K562 (cell line): ENCODE results near the gene ATP6V0A1. TPM values are rescaled to one million over a fixed set of nuclear protein-coding genes. Genes with fewer than 3 reads are reported as not detected.

ENCODE experiments used
- BRF1 ChIP-seq: IDR thresholded peaks from 3 replicates; pipeline ENCODE4 v1.6.1; 2011; ENCODE audit warnings: borderline replicate concordance, mild to moderate bottlenecking; ENCODE audit not compliant: insufficient read length; ENCODE audit errors: extremely low read depth
- C11orf30 ChIP-seq: fragments of 450-650 bp; IDR thresholded peaks from 2 replicates; pipeline ENCODE4 v1.6.1; 2016; ENCODE audit warnings: low read depth, mild to moderate bottlenecking
- CREB1 ChIP-seq, 2 experiments: sonication (generic) in 1 of 2; formaldehyde crosslinking in 1 of 2; IDR thresholded peaks; 2 replicates each; pipeline versions ENCODE4 v1.6.1 to v1.8.0; 2012 to 2022; ENCODE audit warnings: inconsistent platforms in 1 of 2, mild to moderate bottlenecking in 1 of 2, missing genetic modification reagents in 1 of 2, moderate library complexity in 1 of 2
- CXXC5 ChIP-seq: fragments of 250-450 bp; sonication (Bioruptor Pico); IDR thresholded peaks from 2 replicates; pipeline ENCODE4 v1.8.0; 2022; ENCODE audit warnings: inconsistent platforms, mild to moderate bottlenecking, moderate library complexity
- FOXA1 ChIP-seq: fragments of 450-650 bp; IDR thresholded peaks from 2 replicates; pipeline ENCODE4 v1.6.1; 2016; ENCODE audit warnings: mild to moderate bottlenecking, borderline replicate concordance
- HDAC1 ChIP-seq, 2 experiments: fragments of 450-650 bp; IDR thresholded peaks; 2 replicates each; pipeline ENCODE4 v1.6.1; 2016 to 2017; ENCODE audit warnings: inconsistent platforms in 1 of 2, mild to moderate bottlenecking in 1 of 2, moderate library complexity in 1 of 2
- HIVEP1 ChIP-seq: fragments of 250-450 bp; sonication (Bioruptor Pico); IDR thresholded peaks from 2 replicates; pipeline ENCODE4 v1.4.0; 2020; ENCODE audit warnings: mild to moderate bottlenecking
- MCM2 ChIP-seq: fragments of 450-650 bp; IDR thresholded peaks from 2 replicates; pipeline ENCODE4 v1.6.1; 2017; ENCODE audit warnings: low read depth, mild to moderate bottlenecking
- MEIS2 ChIP-seq: fragments of 450-650 bp; IDR thresholded peaks from 2 replicates; pipeline ENCODE4 v1.6.1; 2014; ENCODE audit warnings: mild to moderate bottlenecking; ENCODE audit not compliant: partially characterized antibody
- NFRKB ChIP-seq: fragments of 450-650 bp; IDR thresholded peaks from 2 replicates; pipeline ENCODE4 v1.6.1; 2016; ENCODE audit warnings: low read depth
- RUNX1 ChIP-seq: sonication (generic); IDR thresholded peaks from 2 replicates; pipeline ENCODE4 v1.6.1; 2016; ENCODE audit warnings: antibody characterized with exemption, low read depth
- SMARCA5 ChIP-seq: fragments of 450-650 bp; IDR thresholded peaks from 2 replicates; pipeline ENCODE4 v1.6.1; 2016
- TCF3 ChIP-seq: sonication (generic); formaldehyde crosslinking; IDR thresholded peaks from 2 replicates; pipeline ENCODE4 v1.4.0; 2020; ENCODE audit warnings: mild to moderate bottlenecking, missing genetic modification reagents
- YBX1 ChIP-seq: fragments of 450-650 bp; IDR thresholded peaks from 2 replicates; pipeline ENCODE4 v1.7.1; 2016; ENCODE audit warnings: mild to moderate bottlenecking
- ZNF217 ChIP-seq: sonication (generic); formaldehyde crosslinking; IDR thresholded peaks from 2 replicates; pipeline ENCODE4 v1.8.0; 2022; ENCODE audit warnings: mild to moderate bottlenecking, missing genetic modification reagents
- ZNF445 ChIP-seq: fragments of 250-450 bp; sonication (Bioruptor Pico); IDR thresholded peaks from 2 replicates; pipeline ENCODE4 v1.4.0; 2020; ENCODE audit warnings: low read depth, mild to moderate bottlenecking, moderate library complexity
- ZNF707 ChIP-seq: fragments of 250-450 bp; sonication (Bioruptor Pico); conservative IDR thresholded peaks from 2 replicates; pipeline ENCODE4 v1.8.0; 2022; ENCODE audit warnings: inconsistent platforms, mild to moderate bottlenecking, moderate library complexity
- ZNF778 ChIP-seq: fragments of 450-650 bp; formaldehyde crosslinking; IDR thresholded peaks from 2 replicates; pipeline ENCODE4 v1.4.0; 2020; ENCODE audit warnings: mild to moderate bottlenecking, moderate library complexity
- polyA plus RNA-seq, 8 experiments: library from polyadenylated mRNA; depleted of rRNA in 4 of 8; stranded (reverse) in 5 of 8; unstranded in 3 of 8; fragments of >200 nt; fragmentation: Nextera tagmentation in 2 of 8; fragmentation: Illumina TruSeq in 1 of 8; extraction: Ambion mirVana in 2 of 8; extraction: Trizol in 1 of 8; gene quantifications; 2 replicates each; pipeline versions ENCODE4 v1.2.1 to v1.2.3, GENCODE V29; 2011 to 2014; ENCODE audit warnings: inconsistent platforms in 1 of 8, missing spikeins in 1 of 8
- total RNA-seq, 7 experiments: library from RNA; depleted of rRNA in 6 of 7; stranded (reverse); fragments of >200 nt in 6 of 7; fragmentation: Illumina TruSeq in 2 of 7; extraction: Trizol in 2 of 7; gene quantifications; 2 replicates each; pipeline versions ENCODE4 v1.2.1 to v1.2.3, GENCODE V29; 2011 to 2021; ENCODE audit warnings: low replicate concordance in 1 of 7
- TF ChIP-seq, protein P1 (sequence below): fragments of 250-450 bp; sonication (Bioruptor Pico); IDR thresholded peaks from 2 replicates; pipeline ENCODE4 v1.4.0; 2020
- TF ChIP-seq, protein P2 (sequence below), 2 experiments: fragments of 450-650 bp; IDR thresholded peaks; 2 replicates each; pipeline ENCODE4 v1.6.1; 2016
- TF ChIP-seq, protein P3 (sequence below): fragments of 250-450 bp; sonication (Bioruptor Pico); IDR thresholded peaks from 2 replicates; pipeline ENCODE4 v1.8.0; 2022; ENCODE audit warnings: moderate library complexity, mild to moderate bottlenecking, inconsistent platforms
- TF ChIP-seq, protein P4 (sequence below): sonication (generic); IDR thresholded peaks from 2 replicates; pipeline ENCODE4 v1.6.1; 2016
- TF ChIP-seq, protein P5 (sequence below): fragments of 250-450 bp; sonication (Bioruptor Pico); IDR thresholded peaks from 2 replicates; pipeline ENCODE4 v1.5.0; 2022; ENCODE audit warnings: mild to moderate bottlenecking

The ATP6V0A1 gene
- total and polyA plus RNA-seq, 9 of the 15 experiments (the other 6 are each of a cell fraction or from before 2014, with no cell fraction given) = 11.8 to 158 (median 75.5) TPM

DNA sequence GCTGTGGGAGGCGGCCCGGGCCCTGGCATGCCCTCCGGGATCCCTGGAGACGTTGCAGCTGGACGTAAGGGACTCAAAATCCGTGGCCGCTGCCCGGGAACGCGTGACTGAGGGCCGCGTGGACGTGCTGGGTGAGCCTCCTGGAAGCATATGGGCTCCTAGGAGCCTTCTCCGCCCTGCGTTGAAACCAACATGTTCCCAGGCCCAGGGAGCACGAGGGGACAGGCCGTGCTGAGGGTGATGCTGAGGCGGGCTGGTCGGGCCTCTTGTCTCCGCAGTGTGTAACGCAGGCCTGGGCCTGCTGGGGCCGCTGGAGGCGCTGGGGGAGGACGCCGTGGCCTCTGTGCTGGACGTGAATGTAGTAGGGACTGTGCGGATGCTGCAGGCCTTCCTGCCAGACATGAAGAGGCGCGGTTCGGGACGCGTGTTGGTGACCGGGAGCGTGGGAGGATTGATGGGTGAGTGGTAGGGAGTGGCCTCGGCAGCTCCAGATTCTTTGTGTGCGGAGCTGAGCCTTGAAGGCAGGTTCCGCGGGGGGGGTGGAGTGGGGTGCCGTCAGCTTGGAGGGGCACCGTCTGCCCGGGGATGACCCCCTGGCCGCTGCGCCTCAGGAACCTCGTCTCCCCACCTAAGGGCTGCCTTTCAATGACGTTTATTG lies 94.6 kb downstream of the ATP6V0A1 start (continued):
- TF ChIP-seq NFRKB (no peak), ZNF778 (CRISPR knock-in tag) (no peak), HIVEP1 (CRISPR knock-in tag) (no peak), HDAC1 (IDR thresholded peaks at IDR 0.05) (peak in 1 of 2 experiments; percentile 89; a peak in 2 of 4 replicates), CXXC5 (peak; percentile 77), ZNF217 (CRISPR knock-in tag) (no peak), FOXA1 (no peak), YBX1 (no peak), MCM2 (no peak), RUNX1 (no peak), ZNF445 (no peak), TCF3 (CRISPR knock-in tag) (no peak), MEIS2 (peak; percentile 78), BRF1 (no peak), C11orf30 (no peak), CREB1 (IDR thresholded peaks at IDR 0.05) (peak; percentile 68), CREB1 (CRISPR knock-in tag; IDR thresholded peaks at IDR 0.05) (peak; percentile 67; the same call in 1 of the 2 replicates), SMARCA5 (no peak), ZNF707 (CRISPR knock-in tag) (no peak)
- TF ChIP-seq, protein P1, sequence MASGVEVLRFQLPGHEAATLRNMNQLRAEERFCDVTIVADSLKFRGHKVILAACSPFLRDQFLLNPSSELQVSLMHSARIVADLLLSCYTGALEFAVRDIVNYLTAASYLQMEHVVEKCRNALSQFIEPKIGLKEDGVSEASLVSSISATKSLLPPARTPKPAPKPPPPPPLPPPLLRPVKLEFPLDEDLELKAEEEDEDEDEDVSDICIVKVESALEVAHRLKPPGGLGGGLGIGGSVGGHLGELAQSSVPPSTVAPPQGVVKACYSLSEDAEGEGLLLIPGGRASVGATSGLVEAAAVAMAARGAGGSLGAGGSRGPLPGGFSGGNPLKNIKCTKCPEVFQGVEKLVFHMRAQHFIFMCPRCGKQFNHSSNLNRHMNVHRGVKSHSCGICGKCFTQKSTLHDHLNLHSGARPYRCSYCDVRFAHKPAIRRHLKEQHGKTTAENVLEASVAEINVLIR (CRISPR knock-in tag) = no peak
- TF ChIP-seq, protein P2, sequence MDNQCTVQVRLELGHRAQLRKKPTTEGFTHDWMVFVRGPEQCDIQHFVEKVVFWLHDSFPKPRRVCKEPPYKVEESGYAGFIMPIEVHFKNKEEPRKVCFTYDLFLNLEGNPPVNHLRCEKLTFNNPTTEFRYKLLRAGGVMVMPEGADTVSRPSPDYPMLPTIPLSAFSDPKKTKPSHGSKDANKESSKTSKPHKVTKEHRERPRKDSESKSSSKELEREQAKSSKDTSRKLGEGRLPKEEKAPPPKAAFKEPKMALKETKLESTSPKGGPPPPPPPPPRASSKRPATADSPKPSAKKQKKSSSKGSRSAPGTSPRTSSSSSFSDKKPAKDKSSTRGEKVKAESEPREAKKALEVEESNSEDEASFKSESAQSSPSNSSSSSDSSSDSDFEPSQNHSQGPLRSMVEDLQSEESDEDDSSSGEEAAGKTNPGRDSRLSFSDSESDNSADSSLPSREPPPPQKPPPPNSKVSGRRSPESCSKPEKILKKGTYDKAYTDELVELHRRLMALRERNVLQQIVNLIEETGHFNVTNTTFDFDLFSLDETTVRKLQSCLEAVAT (IDR thresholded peaks at IDR 0.05) = 0 out of 4 replicates have a peak, but pooled peaks have one; percentile 17 to 52
- TF ChIP-seq, protein P3, sequence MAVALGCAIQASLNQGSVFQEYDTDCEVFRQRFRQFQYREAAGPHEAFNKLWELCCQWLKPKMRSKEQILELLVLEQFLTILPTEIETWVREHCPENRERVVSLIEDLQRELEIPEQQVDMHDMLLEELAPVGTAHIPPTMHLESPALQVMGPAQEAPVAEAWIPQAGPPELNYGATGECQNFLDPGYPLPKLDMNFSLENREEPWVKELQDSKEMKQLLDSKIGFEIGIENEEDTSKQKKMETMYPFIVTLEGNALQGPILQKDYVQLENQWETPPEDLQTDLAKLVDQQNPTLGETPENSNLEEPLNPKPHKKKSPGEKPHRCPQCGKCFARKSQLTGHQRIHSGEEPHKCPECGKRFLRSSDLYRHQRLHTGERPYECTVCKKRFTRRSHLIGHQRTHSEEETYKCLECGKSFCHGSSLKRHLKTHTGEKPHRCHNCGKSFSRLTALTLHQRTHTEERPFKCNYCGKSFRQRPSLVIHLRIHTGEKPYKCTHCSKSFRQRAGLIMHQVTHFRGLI (CRISPR knock-in tag) = no peak
- TF ChIP-seq, protein P4, sequence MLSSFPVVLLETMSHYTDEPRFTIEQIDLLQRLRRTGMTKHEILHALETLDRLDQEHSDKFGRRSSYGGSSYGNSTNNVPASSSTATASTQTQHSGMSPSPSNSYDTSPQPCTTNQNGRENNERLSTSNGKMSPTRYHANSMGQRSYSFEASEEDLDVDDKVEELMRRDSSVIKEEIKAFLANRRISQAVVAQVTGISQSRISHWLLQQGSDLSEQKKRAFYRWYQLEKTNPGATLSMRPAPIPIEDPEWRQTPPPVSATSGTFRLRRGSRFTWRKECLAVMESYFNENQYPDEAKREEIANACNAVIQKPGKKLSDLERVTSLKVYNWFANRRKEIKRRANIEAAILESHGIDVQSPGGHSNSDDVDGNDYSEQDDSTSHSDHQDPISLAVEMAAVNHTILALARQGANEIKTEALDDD = no peak
- TF ChIP-seq, protein P5, sequence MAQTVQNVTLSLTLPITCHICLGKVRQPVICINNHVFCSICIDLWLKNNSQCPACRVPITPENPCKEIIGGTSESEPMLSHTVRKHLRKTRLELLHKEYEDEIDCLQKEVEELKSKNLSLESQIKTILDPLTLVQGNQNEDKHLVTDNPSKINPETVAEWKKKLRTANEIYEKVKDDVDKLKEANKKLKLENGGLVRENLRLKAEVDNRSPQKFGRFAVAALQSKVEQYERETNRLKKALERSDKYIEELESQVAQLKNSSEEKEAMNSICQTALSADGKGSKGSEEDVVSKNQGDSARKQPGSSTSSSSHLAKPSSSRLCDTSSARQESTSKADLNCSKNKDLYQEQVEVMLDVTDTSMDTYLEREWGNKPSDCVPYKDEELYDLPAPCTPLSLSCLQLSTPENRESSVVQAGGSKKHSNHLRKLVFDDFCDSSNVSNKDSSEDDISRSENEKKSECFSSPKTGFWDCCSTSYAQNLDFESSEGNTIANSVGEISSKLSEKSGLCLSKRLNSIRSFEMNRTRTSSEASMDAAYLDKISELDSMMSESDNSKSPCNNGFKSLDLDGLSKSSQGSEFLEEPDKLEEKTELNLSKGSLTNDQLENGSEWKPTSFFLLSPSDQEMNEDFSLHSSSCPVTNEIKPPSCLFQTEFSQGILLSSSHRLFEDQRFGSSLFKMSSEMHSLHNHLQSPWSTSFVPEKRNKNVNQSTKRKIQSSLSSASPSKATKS = no peak
